Coronary artery (tissue), 2 donors: Measurements from ENCODE around the gene GRIK4.

Experiments used
- DNase-seq: peaks from one replicate; pipeline ENCODE4 v3.0.0-alpha.2; 2017; ENCODE audit warnings: low spot score
- H3K27ac ChIP-seq, 2 donors: fragments of 200-600 bp; sonication (generic); one replicate each; pipeline ENCODE4 v1.5.1; 2016 to 2019
- H3K4me3 ChIP-seq: fragments of 200-600 bp; sonication (generic); 2 replicates; pipeline ENCODE4 v1.5.1; 2016; ENCODE audit warnings: mild to moderate bottlenecking, moderate library complexity
- CTCF ChIP-seq: fragments of 200-600 bp; sonication (generic); IDR thresholded peaks from one replicate; pipeline ENCODE4 v1.5.1; 2019; ENCODE audit warnings: antibody characterized with exemption

GRIK4 gene

GRCh38 chr11:120793806-120794479 is 282.4 kb downstream of the GRIK4 start:
- H3K27ac ChIP-seq, result no peak overlapping the region
- DNase-seq, result no peak
- TF ChIP-seq CTCF, result no peak
- H3K4me3 ChIP-seq, result no peak overlapping the region

- no peak overlapping the region for H3K4me3 ChIP-seq
Observed at GRCh38 chr11:120794748-120795147, 283.2 kb downstream of the GRIK4 start.

GRCh38 chr11:120795185-120795584 is 283.6 kb downstream of the GRIK4 start:
- no peak for TF ChIP-seq CTCF
- Histone ChIP-seq H3K27ac (no peak overlapping the region), H3K4me3 (no peak overlapping the region)
- DNase-seq, result no peak

More at GRCh38 chr11:120794748-120795147, 283.2 kb downstream of the GRIK4 start:
- no peak overlapping the region for H3K27ac ChIP-seq
- DNase-seq, result no peak
- no peak for TF ChIP-seq CTCF

- H3K27ac ChIP-seq, result no peak overlapping the region
- no peak for DNase-seq
- no peak for TF ChIP-seq CTCF
- no peak overlapping the region for H3K4me3 ChIP-seq
Observed at GRCh38 chr11:120797143-120797542, 285.6 kb downstream of the GRIK4 start.

GRCh38 chr11:120798854-120799253 is 287.3 kb downstream of the GRIK4 start:
- TF ChIP-seq CTCF, result no peak
- Histone ChIP-seq H3K4me3 (no peak overlapping the region), H3K27ac (no peak overlapping the region)
- DNase-seq, result no peak

GRCh38 chr11:120800206-120800605 is 288.7 kb downstream of the GRIK4 start:
- no peak overlapping the region for H3K27ac ChIP-seq
- no peak for TF ChIP-seq CTCF
- H3K4me3 ChIP-seq, result no peak overlapping the region
- DNase-seq, result no peak
